HG02840 (cell line): ENCODE measurements around the gene DENND1A.

Experiments
- ATAC-seq: cut with Tn5 transposase; IDR thresholded peaks from one replicate; pipeline ENCODE4 v1.9.1; 2021; ENCODE audit warnings: mild to moderate bottlenecking, moderate library complexity, moderate number of reproducible peaks; ENCODE audit not compliant: unreplicated experiment, low FRiP score

The DENND1A gene

GRCh38 chr9:123478967-123479602 lies 450.8 kb downstream of the DENND1A start:
- ATAC-seq: no peak

- no peak for ATAC-seq
These were observed 451.8 kb downstream of the DENND1A start for GRCh38 chr9:123478160-123478559.

DNA sequence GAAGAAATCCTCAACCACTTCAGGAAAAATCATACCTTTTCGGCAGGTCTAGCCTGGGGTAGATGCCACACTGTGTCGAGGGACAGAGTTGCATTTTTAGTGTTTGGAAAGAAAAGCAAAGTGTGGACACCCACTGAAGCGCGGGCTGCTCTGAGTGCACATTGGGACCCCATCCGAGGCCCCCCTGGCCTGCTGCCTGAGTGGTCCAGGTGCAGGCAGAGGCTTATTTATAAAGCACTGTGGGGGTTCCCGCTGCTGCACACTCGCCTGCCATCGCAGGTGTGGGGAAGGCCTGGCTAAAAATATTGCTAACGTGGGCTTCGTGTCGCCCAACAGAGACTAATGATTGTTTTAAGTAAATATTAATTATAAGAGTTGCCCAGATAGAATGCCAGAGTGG lies 454.5 kb downstream of the DENND1A start:
- no peak for ATAC-seq

- no peak for ATAC-seq
These were observed 456.9 kb downstream of the DENND1A start for GRCh38 chr9:123472862-123473614.

DNA sequence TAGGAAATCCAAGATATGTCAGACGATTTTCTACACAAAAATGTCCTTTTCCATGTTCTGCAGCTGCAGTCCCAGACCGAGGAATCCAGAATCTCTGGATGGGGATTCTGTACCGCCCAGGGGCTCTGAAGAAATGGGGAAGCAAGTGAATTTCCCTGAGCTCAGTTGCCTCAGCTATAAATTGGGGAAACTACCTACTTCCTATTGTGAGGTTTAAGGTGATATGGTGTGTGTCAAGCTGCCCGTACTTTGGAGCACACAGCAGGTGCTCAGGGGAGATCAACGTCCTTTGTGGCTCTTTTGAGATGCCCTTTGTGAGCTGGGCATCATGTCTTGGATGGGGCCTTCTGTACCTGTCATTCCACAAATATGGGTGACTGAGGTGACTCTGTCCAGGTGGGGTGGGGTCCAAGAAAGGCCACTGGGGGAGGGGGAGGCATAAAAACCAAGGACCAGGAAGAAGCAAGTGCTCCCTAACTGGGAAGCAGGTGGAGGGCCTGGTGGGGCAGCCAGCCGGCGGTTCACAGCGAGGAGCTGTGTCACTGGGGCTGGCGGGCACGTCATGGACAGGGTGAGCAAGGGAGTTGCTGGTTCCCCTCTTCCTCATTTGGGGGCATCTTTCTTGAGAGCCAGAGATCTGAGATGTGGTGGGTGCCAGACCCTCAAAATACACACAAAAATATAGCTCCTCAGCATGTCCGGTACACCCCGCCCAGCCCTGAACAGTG lies 457.9 kb downstream of the DENND1A start:
- no peak for ATAC-seq

DNA sequence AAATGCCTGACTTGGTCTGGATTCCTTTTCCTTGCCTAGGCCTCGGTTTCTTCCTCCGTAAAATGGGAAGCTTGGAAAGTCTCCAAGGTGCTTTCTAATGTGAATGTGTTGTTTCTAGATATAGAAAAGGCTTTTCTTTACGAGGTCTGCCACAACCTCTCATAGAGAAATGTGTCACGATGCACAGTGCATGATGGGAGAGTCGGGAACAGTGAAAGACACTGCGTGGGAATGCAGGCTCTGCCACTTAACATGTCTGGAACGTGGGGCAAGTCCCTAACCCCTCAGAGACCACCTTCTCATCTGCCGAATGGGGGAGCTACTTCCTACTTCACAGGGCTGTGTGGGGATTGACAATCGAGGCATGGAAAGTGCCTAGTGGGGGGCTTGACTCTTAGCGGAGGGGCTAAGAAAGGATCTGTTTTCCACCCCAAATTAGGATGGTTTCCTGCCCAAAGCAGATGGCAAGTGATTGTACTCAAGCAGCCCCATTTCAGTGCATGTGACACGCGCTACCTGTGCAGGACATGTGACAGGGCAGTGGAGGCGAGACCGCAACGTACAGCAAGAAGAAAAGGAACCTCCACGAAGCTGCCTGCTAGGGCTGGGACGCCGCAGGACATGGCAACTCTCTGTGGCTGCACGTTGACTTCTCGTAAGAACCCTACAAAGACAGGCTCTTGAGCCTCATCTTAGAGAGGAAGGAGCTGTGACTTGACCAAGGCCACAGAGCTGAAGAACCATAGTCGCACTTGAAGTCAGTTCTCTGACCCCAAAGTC lies 458.7 kb downstream of the DENND1A start:
- ATAC-seq: no peak

- no peak for ATAC-seq
These were observed 459.7 kb downstream of the DENND1A start for GRCh38 chr9:123470121-123470782.

DNA sequence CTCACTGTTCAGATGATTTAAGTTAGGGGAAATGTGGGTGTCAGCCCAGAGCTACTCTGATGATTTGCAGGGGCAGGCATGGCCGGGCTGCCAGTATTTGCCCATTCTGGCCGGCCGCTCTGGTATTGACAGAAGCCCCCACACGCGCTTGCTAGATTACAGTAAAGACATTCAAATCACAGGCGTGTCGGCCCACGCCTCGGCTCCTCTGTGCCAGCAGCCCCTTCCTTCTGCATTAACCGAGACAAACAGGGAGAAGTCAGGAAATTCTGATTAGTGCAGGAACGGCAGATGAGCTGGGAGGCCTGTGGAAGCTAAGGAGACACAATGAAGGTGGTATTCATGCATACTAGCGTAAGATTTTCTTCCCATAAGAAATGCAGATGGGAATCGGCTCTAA lies 460.6 kb downstream of the DENND1A start:
- no peak for ATAC-seq

DNA sequence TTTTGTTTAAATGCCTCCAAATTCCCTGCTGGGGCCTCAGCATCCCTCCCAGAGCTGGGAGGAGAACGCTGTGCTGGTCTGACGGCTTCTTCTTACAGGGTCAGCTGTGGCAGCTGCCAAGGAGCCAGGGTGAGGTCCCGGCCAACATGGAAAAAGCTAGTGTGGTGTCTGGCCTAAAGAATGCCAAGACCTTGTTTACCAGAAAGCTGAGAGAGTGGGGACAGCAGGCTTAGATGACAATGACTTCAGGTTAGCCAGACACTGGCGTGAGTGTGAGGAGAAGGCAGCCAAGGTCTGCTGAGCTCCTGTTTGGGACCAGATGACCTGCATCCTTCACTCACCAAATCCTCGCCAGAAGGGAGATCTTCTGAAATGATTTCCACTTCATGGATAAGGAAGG lies 461.4 kb downstream of the DENND1A start:
- ATAC-seq: no peak

DNA sequence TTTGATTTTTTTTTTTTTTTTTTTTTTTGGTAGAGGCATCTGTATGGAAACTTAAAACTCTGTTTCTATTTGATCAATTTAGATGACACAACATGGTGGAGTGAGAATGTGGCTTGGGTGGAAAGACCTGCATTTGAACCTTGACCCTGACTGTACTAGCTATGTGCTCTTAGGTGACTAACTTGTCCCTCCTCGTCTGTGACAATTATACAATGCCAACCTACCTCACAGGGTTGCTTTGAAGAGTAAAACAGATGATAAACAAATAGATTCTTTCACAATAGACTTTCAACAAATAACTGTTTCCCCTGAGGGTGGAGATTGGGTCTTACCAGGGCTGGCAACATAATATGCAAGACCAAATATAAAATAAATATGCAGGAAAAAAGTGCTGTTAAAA lies 464.6 kb downstream of the DENND1A start:
- ATAC-seq: no peak

- ATAC-seq: no peak
These were observed 469.8 kb downstream of the DENND1A start for GRCh38 chr9:123460091-123460490.

GRCh38 chr9:123457583-123457982 lies 472.3 kb downstream of the DENND1A start:
- no peak for ATAC-seq

- no peak for ATAC-seq
These were observed 473.9 kb downstream of the DENND1A start for GRCh38 chr9:123456011-123456410.

- no peak for ATAC-seq
These were observed 474.7 kb downstream of the DENND1A start for GRCh38 chr9:123455187-123455586.

- ATAC-seq: no peak
These were observed 475.6 kb downstream of the DENND1A start for GRCh38 chr9:123454361-123454760.

DNA sequence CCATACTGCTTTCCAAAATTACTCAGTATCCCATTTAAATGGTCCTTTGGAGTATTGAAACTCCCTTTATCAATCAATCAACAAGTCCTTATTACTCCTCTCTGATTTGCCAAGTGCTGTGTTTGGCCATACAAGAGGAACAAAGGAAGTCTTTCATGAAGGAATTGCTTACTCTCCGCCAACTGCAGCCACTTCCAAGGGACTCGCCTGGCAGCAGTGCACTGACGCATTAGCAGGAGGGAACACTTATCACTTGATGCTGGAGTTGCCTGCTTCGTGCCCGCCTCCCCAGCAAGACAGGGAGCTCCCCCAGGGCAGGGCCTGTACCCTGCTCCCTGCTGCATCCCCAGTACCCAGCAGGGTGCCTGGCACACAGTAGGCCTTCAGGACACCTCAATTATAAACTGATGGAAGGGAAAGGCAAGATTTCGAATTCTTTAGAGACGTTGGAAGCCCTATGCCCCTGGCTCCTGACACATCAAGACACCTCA lies 476.1 kb downstream of the DENND1A start:
- ATAC-seq: no peak

GRCh38 chr9:123453076-123453667 lies 476.8 kb downstream of the DENND1A start:
- ATAC-seq: no peak

- no peak for ATAC-seq
These were observed 478.9 kb downstream of the DENND1A start for GRCh38 chr9:123450996-123451395.

DNA sequence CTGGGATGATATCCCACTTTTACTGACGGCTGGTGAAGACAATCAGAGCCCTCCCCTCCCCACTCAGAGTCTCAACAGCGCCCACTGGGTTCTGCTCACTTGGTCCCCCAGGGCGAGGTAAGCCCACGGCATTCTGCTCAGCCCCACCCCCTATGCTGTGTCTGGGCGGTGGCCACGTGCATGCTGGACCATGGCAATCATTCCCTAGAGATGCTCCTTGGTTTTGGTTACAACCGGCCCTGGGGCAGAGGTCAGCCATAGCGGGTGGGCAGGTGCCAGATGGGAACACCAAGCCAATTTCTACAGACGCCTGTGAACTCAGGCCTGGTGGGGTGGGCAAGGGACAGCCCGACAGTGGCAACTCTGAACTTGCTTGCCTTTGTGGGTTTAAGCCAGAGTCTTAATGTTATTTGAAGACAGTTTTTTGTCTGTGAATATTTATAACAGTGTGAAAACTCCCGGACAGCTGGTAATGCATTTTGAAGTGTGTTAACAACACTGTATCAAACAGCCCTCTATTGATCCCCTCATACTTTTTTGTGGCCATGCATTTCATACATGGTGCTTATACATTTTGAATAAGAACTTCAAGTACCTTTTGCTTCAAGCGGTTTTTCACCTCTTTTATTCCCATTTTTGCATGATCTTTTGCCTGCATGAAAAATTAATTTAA lies 479.7 kb downstream of the DENND1A start:
- ATAC-seq: no peak
